ENCODE results near the gene NPTXR. TPM values are rescaled to one million over a fixed set of nuclear protein-coding genes. Genes with fewer than 3 reads are reported as not detected.

The NPTXR gene
- total RNA-seq: 1 to 10 TPM; 4.2 to 5.8 TPM
- polyA plus RNA-seq: 1 to 10 TPM in 1 of 2 donors, under 1 TPM in 1; 0.98 to 1.5 TPM
- long read RNA-seq, donor 1, full-length matches to known transcripts: 1 of 1 reads
- long read RNA-seq, donor 1, partial matches to known transcripts: 0 of 1 reads
- long read RNA-seq, donor 1, other reads (novel, unspliced or antisense): 0 of 1 reads
- long read RNA-seq, donor 2: 0 reads
- long read RNA-seq, donor 3, full-length matches to known transcripts: 2 of 2 reads
- long read RNA-seq, donor 3, partial matches to known transcripts: 0 of 2 reads
- long read RNA-seq, donor 3, other reads (novel, unspliced or antisense): 0 of 2 reads
- long read RNA-seq, donor 4, full-length matches to known transcripts: 1 of 1 reads
- long read RNA-seq, donor 4, partial matches to known transcripts: 0 of 1 reads
- long read RNA-seq, donor 4, other reads (novel, unspliced or antisense): 0 of 1 reads
- long read RNA-seq, donor 5, full-length matches to known transcripts: 1 of 1 reads
- long read RNA-seq, donor 5, partial matches to known transcripts: 0 of 1 reads
- long read RNA-seq, donor 5, other reads (novel, unspliced or antisense): 0 of 1 reads

- no peaks in the 10 kb centered on the region for H3K36me3 ChIP-seq (ENCODE audit: control insufficient read depth in 4 of 4, insufficient read depth in 4 of 4, low read length in 4 of 4)
- peaks cover 0 to 48% (median 1%) of the 10 kb centered on the region in 3 donors for H3K27me3 ChIP-seq (ENCODE audit: control insufficient read depth in 3 of 3, insufficient read depth in 3 of 3, low read length in 2 of 3)
- ATAC-seq (ENCODE audit: insufficient read depth, low FRiP score) (no peak), DNase-seq (peak; percentile 68 to 82 (median 77))
- TF ChIP-seq CTCF (IDR thresholded peaks at IDR 0.05; ENCODE audit: control extremely low read depth, extremely low read depth): no peak
- H3K9ac ChIP-seq (ENCODE audit: insufficient read depth in 1 of 2, low read length in 2 of 2): no peak within 1 kb of the TSS
- H3K9me3 ChIP-seq (ENCODE audit: control insufficient read depth in 4 of 4, insufficient read depth in 3 of 4, low read length in 3 of 4): no peaks in the 10 kb centered on the region
- WGBS, 2 donors: 1% methylated on average over 61 to 105 of the region's 105 CpGs
- peaks cover 0 to 7% (median 0%) of the 10 kb centered on the region in 5 donors for H3K4me1 ChIP-seq (ENCODE audit: control insufficient read depth in 5 of 5, insufficient read depth in 5 of 5, low read length in 5 of 5)
- H3K4me3 ChIP-seq: peak within 1 kb of the TSS; percentile 35
- peak within 1 kb of the TSS; percentile 29 to 75 for H3K27ac ChIP-seq (ENCODE audit: low read depth in 1 of 2, low read length in 1 of 2)
These were observed at the start of gene NPTXR for GRCh38 chr22:38843657-38844314. Gene NPTXR, minus strand, starts transcription at chr22:38844028.

DNA sequence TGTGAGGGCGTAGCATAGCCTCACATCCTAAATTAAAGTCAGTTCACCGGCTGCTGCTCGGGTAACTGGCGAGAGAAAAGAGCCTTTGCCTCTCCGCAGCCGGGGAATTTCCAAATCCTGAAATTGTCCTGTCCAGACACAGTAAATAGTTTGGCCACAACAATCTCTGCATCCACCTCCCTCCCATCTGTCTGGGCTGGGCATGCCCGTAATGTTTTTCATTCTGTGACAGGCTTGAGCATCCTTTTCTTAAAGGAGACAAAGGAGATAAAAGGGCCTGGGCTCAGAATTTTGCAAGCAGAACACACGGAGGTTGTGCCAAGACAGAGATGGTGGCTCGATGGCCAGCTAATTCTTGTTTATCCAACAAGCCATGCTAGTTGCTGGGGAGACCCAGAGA lies 47.4 kb upstream of the NPTXR start:
- no peaks in the 10 kb centered on the region for H3K27me3 ChIP-seq (ENCODE audit: control insufficient read depth in 3 of 3, insufficient read depth in 3 of 3, low read length in 2 of 3)
- 73 to 78% methylated on average over 9 of the region's 9 CpGs for WGBS, 2 donors
- no peaks in the 10 kb centered on the region for H3K9me3 ChIP-seq (ENCODE audit: control insufficient read depth in 4 of 4, insufficient read depth in 3 of 4, low read length in 3 of 4)
- TF ChIP-seq CTCF (IDR thresholded peaks at IDR 0.05; ENCODE audit: control extremely low read depth, extremely low read depth): no peak
- H3K4me1 ChIP-seq (ENCODE audit: control insufficient read depth in 5 of 5, insufficient read depth in 5 of 5, low read length in 5 of 5): no peaks in the 10 kb centered on the region
- ATAC-seq (ENCODE audit: insufficient read depth, low FRiP score) (no peak), DNase-seq (no peak)
- no peak overlapping the region for H3K4me3 ChIP-seq
- no peak overlapping the region for H3K9ac ChIP-seq (ENCODE audit: insufficient read depth in 1 of 2, low read length in 2 of 2)
- H3K36me3 ChIP-seq (ENCODE audit: control insufficient read depth in 4 of 4, insufficient read depth in 4 of 4, low read length in 4 of 4): no peaks in the 10 kb centered on the region
- no peak overlapping the region for H3K27ac ChIP-seq (ENCODE audit: low read depth in 1 of 2, low read length in 1 of 2)

GRCh38 chr22:38890377-38890776 lies 46.5 kb upstream of the NPTXR start:
- no peak overlapping the region for H3K4me3 ChIP-seq
- no peaks in the 10 kb centered on the region for H3K4me1 ChIP-seq (ENCODE audit: control insufficient read depth in 5 of 5, insufficient read depth in 5 of 5, low read length in 5 of 5)
- DNase-seq: no peak
- no peak overlapping the region for H3K9ac ChIP-seq (ENCODE audit: insufficient read depth in 1 of 2, low read length in 2 of 2)
- H3K27me3 ChIP-seq (ENCODE audit: control insufficient read depth in 3 of 3, insufficient read depth in 3 of 3, low read length in 2 of 3): no peaks in the 10 kb centered on the region
- no peak overlapping the region for H3K27ac ChIP-seq (ENCODE audit: low read depth in 1 of 2, low read length in 1 of 2)
- no peak for ATAC-seq (ENCODE audit: insufficient read depth, low FRiP score)
- no peak for TF ChIP-seq CTCF (IDR thresholded peaks at IDR 0.05; ENCODE audit: control extremely low read depth, extremely low read depth)
- H3K9me3 ChIP-seq (ENCODE audit: control insufficient read depth in 4 of 4, insufficient read depth in 3 of 4, low read length in 3 of 4): no peaks in the 10 kb centered on the region
- no peaks in the 10 kb centered on the region for H3K36me3 ChIP-seq (ENCODE audit: control insufficient read depth in 4 of 4, insufficient read depth in 4 of 4, low read length in 4 of 4)
- WGBS, 2 donors: 85 to 87% methylated on average over 5 of the region's 5 CpGs
